ENCODE data around the gene CASQ1. TPM values are rescaled to one million over a fixed set of nuclear protein-coding genes. Genes with fewer than 3 reads are reported as not detected.
A peak's percentile ranks its signal among the peaks of the same experiment; 100 is the strongest.

CASQ1 gene
- total RNA-seq, 1 experiment from 2014 or later = not detected

DNA sequence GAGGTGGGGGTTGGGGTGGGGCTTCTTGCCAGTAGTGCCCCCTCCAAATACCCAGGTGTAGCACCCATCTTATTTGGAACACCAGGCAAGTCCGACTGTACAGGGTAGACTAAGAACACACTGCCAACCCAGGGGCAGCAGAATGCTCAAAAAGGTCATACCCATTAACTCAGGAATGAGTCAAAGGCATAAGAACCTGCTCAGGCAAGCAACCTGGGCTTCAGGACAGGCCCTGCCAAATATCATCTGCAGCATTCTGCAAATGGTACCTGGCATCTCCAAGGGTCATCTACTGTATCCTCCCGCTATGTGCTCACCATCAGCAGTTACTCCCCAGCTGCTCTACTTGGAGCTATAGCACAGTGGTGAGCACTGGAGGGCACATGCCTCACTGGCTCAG lies 34.2 kb downstream of the CASQ1 start:
- DNase-seq (ENCODE audit: extremely low read depth, low read depth) = no peak

GRCh38 chr1:160225345-160225744 lies 35.0 kb downstream of the CASQ1 start:
- no peak for DNase-seq (ENCODE audit: extremely low read depth, low read depth)

DNA sequence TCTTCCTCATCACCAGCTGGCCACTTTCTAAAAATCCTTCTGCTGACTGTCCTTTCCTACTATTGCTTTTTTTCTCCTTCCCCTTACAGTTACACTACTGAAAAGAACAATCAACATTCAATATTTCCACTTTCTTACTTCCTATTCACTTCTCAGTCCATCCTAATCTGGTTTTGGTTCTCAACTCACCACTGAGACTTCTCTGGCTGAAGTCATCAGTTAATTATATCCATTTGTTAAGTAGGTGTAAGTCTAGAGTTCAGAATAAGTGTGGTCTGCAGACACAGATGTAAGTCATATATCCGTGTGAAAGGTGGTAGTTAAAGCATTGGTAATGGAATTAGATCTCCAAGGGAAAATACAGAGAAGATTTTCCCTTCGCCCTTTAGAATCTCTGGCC lies 36.2 kb downstream of the CASQ1 start:
- no peak for DNase-seq (ENCODE audit: extremely low read depth, low read depth)

DNA sequence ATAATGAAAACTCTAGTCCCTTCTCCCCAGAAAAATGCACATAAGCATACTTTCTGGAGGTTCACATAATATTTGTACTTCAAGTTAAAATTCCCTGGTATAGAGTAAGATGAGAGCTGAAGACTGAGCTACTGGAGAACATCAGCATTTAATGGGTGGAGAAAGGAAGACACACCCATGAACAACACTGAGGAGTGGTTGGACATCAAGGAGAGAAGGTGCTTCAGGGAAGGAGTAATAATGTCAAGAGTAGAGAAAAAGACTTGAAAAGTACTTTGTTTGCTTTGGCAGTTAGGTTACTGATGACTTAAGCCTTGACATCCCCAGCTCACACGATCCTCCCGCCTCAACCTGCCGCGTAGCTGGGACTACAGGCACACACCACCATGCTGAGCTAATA lies 36.7 kb downstream of the CASQ1 start:
- no peak for DNase-seq (ENCODE audit: extremely low read depth, low read depth)

- DNase-seq (ENCODE audit: extremely low read depth, low read depth) = no peak
Observed at GRCh38 chr1:160227561-160227960, 37.2 kb downstream of the CASQ1 start.

GRCh38 chr1:160228431-160228830 lies 38.1 kb downstream of the CASQ1 start:
- DNase-seq (ENCODE audit: extremely low read depth, low read depth) = no peak

GRCh38 chr1:160232911-160233310 lies 42.5 kb downstream of the CASQ1 start:
- no peak for DNase-seq (ENCODE audit: extremely low read depth, low read depth)

GRCh38 chr1:160236806-160237205 lies 46.4 kb downstream of the CASQ1 start:
- no peak for DNase-seq (ENCODE audit: extremely low read depth, low read depth)

DNA sequence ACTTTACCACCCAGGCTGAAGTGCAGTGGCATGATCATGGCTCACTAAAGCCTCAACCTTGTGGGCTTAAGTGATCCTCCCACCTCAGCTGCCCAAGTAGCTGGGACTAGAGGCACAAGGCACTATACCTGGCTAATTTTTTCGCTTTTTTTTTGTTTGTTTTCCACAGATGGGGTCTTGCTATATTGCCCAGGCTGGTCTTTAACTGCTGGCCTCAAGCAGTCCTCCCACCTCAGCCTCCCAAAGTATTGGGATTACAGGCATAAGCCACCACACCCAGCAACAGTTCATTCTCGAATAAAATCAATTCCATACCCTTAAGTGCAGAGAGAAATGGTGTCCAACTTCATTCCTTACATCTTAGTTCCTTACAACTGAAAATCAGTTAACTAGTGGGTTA lies 47.2 kb downstream of the CASQ1 start:
- DNase-seq (ENCODE audit: extremely low read depth, low read depth) = no peak

DNA sequence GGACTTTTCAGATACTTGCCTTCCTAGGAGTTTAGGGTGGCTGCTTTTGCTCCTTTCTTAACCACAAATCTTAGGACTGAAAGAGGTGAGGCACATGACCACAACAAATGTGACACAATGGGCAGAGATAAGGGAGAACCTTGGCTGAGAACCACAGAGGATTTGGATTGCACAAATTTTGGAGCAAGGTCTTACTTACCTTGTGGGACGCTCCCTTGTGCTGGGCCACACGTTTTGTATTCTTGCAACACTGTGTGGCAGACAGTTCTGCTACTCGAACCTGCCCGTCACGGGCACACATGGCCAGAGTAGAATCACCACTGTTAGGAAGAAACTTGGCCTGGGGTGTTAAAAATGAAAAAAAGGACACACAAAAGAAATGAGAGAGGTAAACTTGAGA lies 48.0 kb downstream of the CASQ1 start:
- DNase-seq (ENCODE audit: extremely low read depth, low read depth) = no peak

GRCh38 chr1:160239582-160240299 lies 49.4 kb downstream of the CASQ1 start:
- DNase-seq (ENCODE audit: extremely low read depth, low read depth) = no peak

GRCh38 chr1:160243767-160244166 lies 53.4 kb downstream of the CASQ1 start:
- no peak for DNase-seq (ENCODE audit: extremely low read depth, low read depth)

DNA sequence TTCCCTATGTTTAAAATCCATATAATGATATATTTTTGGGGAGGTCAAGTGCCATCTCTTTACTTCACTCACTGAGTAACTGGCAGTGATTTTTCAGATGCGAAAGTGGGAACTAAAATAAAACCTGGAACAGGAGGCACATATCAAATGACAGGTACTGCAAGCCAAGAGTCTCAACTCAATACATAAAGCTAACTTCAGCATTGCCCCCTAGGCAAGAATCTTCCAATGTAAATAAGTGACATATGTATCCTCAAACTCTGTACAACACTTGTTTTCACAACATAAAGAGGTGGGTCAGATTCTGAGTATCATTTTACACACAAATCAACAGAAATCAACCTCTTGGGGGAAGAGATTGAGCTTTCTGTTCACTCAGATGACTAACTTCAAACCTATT lies 53.8 kb downstream of the CASQ1 start:
- no peak for DNase-seq (ENCODE audit: extremely low read depth, low read depth)

DNA sequence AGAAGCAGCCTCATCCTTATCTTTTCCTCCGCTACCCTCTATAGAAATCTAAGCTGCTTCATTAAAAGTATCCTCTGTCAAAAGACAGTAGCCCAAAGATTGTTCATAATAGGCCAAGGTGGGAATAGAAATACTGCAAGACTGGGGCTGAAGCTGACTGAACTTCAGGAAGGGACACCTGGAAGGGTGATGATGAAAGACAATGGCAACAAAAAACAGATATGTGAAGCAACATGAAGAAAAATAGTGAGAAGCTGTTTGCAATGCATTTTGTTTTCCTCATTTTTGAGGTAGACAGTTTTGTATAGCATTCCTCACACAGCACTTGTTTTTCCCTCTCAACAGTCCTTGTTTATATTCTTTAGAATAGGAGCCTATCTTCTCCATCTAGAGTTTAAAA lies 55.1 kb downstream of the CASQ1 start:
- peak; percentile 25 for DNase-seq (ENCODE audit: extremely low read depth, low read depth)

GRCh38 chr1:160247053-160247452 lies 56.7 kb downstream of the CASQ1 start:
- no peak for DNase-seq (ENCODE audit: extremely low read depth, low read depth)

DNA sequence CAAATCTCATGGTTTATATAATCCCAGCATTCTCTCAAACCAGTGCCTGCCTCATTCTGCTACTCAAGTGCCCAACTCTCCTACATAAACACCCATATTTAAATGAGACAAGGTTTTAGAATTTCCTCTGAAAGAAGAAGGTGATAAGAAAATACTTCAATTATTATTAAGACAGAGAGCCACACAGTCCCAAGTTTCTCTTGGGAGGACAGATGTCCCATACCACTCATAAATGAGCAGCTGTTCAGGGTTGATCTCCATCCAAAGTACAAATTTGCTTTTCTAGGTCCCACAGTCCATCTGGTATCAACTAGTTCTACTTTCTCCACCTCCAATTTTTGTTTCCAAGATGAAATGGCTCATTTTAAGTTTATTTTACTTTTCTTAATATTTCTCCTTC lies 60.6 kb downstream of the CASQ1 start:
- DNase-seq (ENCODE audit: extremely low read depth, low read depth) = no peak

Other genes with a start within 250 kb of the CASQ1 start
- not detected in 2 replicates for gene IGSF9, start 245.0 kb upstream of the CASQ1 start, total RNA-seq (2014; rRNA removed; shearing (Covaris generic))
- not detected in 2 replicates for gene SLAMF9, start 236.3 kb upstream of the CASQ1 start, total RNA-seq (2014; rRNA removed; shearing (Covaris generic))
- 6.9 and 7.2 TPM in 2 replicates for gene PIGM, start 158.6 kb upstream of the CASQ1 start, total RNA-seq (2014; rRNA removed; shearing (Covaris generic))
- gene KCNJ10, start 120.4 kb upstream of the CASQ1 start, total RNA-seq (2014; rRNA removed; shearing (Covaris generic)) = not detected in 2 replicates
- gene KCNJ9, start 109.0 kb upstream of the CASQ1 start, total RNA-seq (2014; rRNA removed; shearing (Covaris generic)) = not detected in 2 replicates
- gene IGSF8, start 92.0 kb upstream of the CASQ1 start, total RNA-seq (2014; rRNA removed; shearing (Covaris generic)) = 22.4 and 23.1 TPM in 2 replicates
- gene ATP1A2, start 74.8 kb upstream of the CASQ1 start, total RNA-seq (2014; rRNA removed; shearing (Covaris generic)) = 0.07 and 0.12 TPM in 2 replicates
- not detected in 2 replicates for gene ATP1A4, start 39.0 kb upstream of the CASQ1 start, total RNA-seq (2014; rRNA removed; shearing (Covaris generic))
- gene PEA15, start 14.8 kb downstream of the CASQ1 start, total RNA-seq (2014; rRNA removed; shearing (Covaris generic)) = 57.5 and 63.5 TPM in 2 replicates
- 90.9 and 125 TPM in 2 replicates for gene DCAF8, start 72.0 kb downstream of the CASQ1 start, total RNA-seq (2014; rRNA removed; shearing (Covaris generic))
- 52.1 and 53.6 TPM in 2 replicates for gene PEX19, start 94.6 kb downstream of the CASQ1 start, total RNA-seq (2014; rRNA removed; shearing (Covaris generic))
- gene COPA, start 152.7 kb downstream of the CASQ1 start, total RNA-seq (2014; rRNA removed; shearing (Covaris generic)) = 163 and 184 TPM in 2 replicates
- gene NCSTN, start 152.8 kb downstream of the CASQ1 start, total RNA-seq (2014; rRNA removed; shearing (Covaris generic)) = 129 and 144 TPM in 2 replicates
- gene NHLH1, start 176.5 kb downstream of the CASQ1 start, total RNA-seq (2014; rRNA removed; shearing (Covaris generic)) = 0.27 TPM in 1 of 2 replicates, not detected in the other
- gene VANGL2, start 210.0 kb downstream of the CASQ1 start, total RNA-seq (2014; rRNA removed; shearing (Covaris generic)) = 0.02 TPM in 1 of 2 replicates, not detected in the other

All from NCI-H460 (cell line).